ENCODE data around the gene TESK2. TPM values are rescaled to one million over a fixed set of nuclear protein-coding genes. Genes with fewer than 3 reads are reported as not detected.

TESK2 gene
- total RNA-seq: 10 to 100 TPM in 1 of 9 donors, 1 to 10 TPM in 8; 1.1 to 21.4 (median 4.2) TPM
- polyA plus RNA-seq: 1 to 10 TPM; 1.2 to 3.6 (median 1.7) TPM
- long read RNA-seq, donor 1: 0 reads
- long read RNA-seq, donor 2: 0 reads
- long read RNA-seq, donor 3: 0 reads
- long read RNA-seq, donor 4, partial matches to known transcripts: 0 of 2 reads
- long read RNA-seq, donor 4, other reads (novel, unspliced or antisense): 1 of 2 reads
- long read RNA-seq, donor 5, transcript TESK2-202 (11 exons, 3,074 nt): major isoform, 9 of 12 reads
- long read RNA-seq, donor 5, partial matches to known transcripts: 1 of 12 reads
- long read RNA-seq, donor 5, other reads (novel, unspliced or antisense): 2 of 12 reads
- long read RNA-seq, donor 6, partial matches to known transcripts: 2 of 6 reads
- long read RNA-seq, donor 6, other reads (novel, unspliced or antisense): 1 of 6 reads
- long read RNA-seq, donor 7: 0 reads
- long read RNA-seq, donor 8: 0 reads
- long read RNA-seq, donor 9: 0 reads
- long read RNA-seq, donor 10: 0 reads

- H3K27me3 ChIP-seq: no peaks in the 10 kb centered on the region
- WGBS, 4 donors: 0 to 1% (median 1%) methylated on average over 42 to 63 of the region's 64 CpGs
- TF ChIP-seq CTCF (IDR thresholded peaks at IDR 0.05): peak in 4 of 6 experiments; percentile 24 to 47 (median 38)
- peak; percentile 52 to 93 for TF ChIP-seq POLR2A (IDR thresholded peaks at IDR 0.05)
Observed at GRCh38 chr1:45490626-45491486, at the start of gene TESK2. TSS of gene TESK2 (minus strand) at chr1:45491163. CDS start at chr1:45457785, 33,378 bp downstream.

GRCh38 chr1:45536886-45537285 is 45.9 kb upstream of the TESK2 start:
- H3K9me3 ChIP-seq (replicated peaks in 1 of 3): no peaks in the 10 kb centered on the region
- 70 to 78% (median 74%) methylated on average over 4 of the region's 4 CpGs for WGBS, 4 donors
- no peak overlapping the region for H3K4me3 ChIP-seq
- H3K27ac ChIP-seq: no peak overlapping the region
- TF ChIP-seq CTCF (IDR thresholded peaks at IDR 0.05) (no peak), POLR2A (IDR thresholded peaks at IDR 0.05) (no peak)
- no peaks in the 10 kb centered on the region for H3K4me1 ChIP-seq (replicated peaks in 1 of 2)
- no peak for DNase-seq
- H3K36me3 ChIP-seq (replicated peaks in 1 of 2): no peaks in the 10 kb centered on the region
- intact Hi-C loops (cut with DNase I): no loop called here
- H3K27me3 ChIP-seq: no peaks in the 10 kb centered on the region

More at GRCh38 chr1:45490626-45491486, at the start of gene TESK2:
- Histone ChIP-seq H3K9me3 (replicated peaks in 1 of 3) (no peaks in the 10 kb centered on the region), H3K36me3 (replicated peaks in 1 of 2) (no peaks in the 10 kb centered on the region), H3K4me3 (peak within 1 kb of the TSS; percentile 49 to 90 (median 72)), H3K27ac (peak within 1 kb of the TSS in 4 of 5 donors; percentile 45 to 87 (median 74)), H3K4me1 (replicated peaks in 1 of 2) (peaks cover 6 to 12% of the 10 kb centered on the region in 2 donors)
- peak; percentile 98 to 100 (median 99) for DNase-seq
- intact Hi-C loops (cut with DNase I): loop anchor here in 1 of 2 donors (5.0 to 10.0 kb wide), 2 partner anchors 129 to 476 kb away; partner anchors contain the start of genes HECTD3 and UROD

GRCh38 chr1:45535988-45536766 is 45.2 kb upstream of the TESK2 start:
- Histone ChIP-seq H3K27ac (no peak overlapping the region), H3K36me3 (replicated peaks in 1 of 2) (no peaks in the 10 kb centered on the region), H3K27me3 (no peaks in the 10 kb centered on the region), H3K4me3 (no peak overlapping the region), H3K4me1 (replicated peaks in 1 of 2) (no peaks in the 10 kb centered on the region), H3K9me3 (replicated peaks in 1 of 3) (no peaks in the 10 kb centered on the region)
- 62 to 71% (median 67%) methylated on average over 6 of the region's 6 CpGs for WGBS, 4 donors
- DNase-seq: no peak
- no peak for TF ChIP-seq POLR2A (IDR thresholded peaks at IDR 0.05)
- TF ChIP-seq CTCF (IDR thresholded peaks at IDR 0.05): no peak
- intact Hi-C loops (cut with DNase I): no loop called here

All from adrenal gland (tissue), 19 donors.